ENCODE data around the gene GPR150.
"Not testable (repeated sequence)": the region's sequence is repeated elsewhere in the genome, so short reads cannot be mapped to it uniquely, and the experiment has no call there.

The GPR150 gene

GRCh38 chr5:95624368-95624767 is 4.5 kb downstream of the GPR150 start:
- no peak for DNase-seq (ENCODE audit: low read depth)

- DNase-seq (ENCODE audit: low read depth), result no peak
These were observed 6.8 kb downstream of the GPR150 start for GRCh38 chr5:95626701-95627100.

DNA sequence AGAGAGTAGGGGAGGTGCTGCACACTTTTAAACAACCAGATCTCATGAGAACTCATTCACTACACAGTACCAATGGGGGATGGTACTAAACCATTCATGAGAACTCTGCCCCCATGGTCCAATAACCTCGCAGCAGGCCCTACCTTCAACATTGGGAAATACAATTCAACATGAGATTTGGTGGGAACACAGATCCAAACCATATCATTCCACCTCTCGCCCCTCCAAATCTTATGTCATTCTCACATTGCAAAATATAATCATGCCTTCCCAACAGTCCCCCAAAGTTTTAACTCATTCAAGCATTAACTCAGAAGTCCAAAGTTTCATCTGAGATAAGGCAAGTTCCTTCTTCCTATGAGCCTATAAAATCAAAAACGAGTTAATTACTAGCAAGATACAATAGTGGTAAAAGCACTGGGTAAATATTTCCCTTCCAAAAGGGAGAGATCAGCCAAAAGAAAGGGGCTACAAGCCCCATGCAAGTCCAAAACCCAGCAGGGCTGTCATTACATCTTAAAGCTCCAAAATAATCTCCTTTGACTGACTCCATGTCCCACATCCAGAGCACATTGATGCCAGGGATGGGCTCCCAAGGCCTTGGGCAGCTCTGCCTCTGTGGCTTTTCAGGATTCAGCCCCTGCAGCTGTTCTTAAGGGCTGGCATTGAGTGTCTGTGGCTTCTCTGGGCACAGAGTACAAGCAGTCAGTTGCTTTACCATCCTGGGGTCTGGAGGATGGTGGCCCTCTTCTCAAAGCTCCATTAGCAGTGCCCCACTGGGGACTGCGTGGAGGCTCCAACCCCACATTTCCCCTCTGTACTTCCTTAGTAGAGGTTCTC is 8.3 kb downstream of the GPR150 start:
- no peak for DNase-seq (ENCODE audit: low read depth)

DNA sequence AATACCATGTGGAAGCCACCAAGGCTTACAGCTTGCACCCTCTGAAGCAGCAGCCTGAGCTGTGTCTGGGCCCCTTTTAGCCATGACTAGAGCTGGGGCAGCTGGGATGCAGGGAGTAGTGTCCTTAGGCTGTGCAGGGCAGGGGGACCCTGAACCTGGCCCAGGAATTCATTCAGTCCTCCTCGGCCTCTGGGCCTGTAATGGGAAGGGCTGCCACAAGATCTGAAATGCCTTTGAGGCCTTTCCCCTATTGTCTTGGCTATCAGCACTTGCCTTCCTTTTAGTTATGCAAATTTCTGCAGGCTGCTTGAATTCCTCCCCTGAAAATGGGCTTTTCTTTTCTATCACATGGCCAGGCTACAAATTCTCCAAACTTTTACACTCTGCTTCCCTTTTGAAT is 9.0 kb downstream of the GPR150 start:
- DNase-seq (ENCODE audit: low read depth), result no peak

DNA sequence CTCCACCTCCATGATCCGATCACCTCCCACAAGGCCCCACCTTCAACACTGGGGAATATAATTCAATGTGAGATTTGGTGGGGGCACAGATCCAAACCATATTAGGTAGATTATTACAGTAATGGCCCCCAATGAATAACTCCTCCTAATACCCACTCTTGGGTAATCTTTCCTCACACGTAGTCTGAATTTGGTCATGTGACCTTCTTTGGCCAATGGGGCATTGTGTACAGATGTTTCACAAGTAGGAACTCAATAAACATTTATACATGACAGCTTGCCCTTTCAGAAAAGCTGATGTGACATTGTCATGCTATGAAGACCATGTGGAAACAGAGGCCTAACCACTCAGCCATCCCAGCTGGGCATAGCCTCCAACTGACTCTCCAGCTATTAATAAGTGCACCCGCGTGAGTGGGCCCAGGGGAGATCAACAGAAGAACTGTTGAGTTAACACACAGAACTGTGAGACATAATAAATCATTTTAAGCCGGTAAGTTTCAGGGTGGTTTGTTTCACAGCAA is 10.6 kb downstream of the GPR150 start:
- no peak for DNase-seq (ENCODE audit: low read depth)

GRCh38 chr5:95631255-95631958 is 11.5 kb downstream of the GPR150 start:
- no peak for DNase-seq (ENCODE audit: low read depth)

DNA sequence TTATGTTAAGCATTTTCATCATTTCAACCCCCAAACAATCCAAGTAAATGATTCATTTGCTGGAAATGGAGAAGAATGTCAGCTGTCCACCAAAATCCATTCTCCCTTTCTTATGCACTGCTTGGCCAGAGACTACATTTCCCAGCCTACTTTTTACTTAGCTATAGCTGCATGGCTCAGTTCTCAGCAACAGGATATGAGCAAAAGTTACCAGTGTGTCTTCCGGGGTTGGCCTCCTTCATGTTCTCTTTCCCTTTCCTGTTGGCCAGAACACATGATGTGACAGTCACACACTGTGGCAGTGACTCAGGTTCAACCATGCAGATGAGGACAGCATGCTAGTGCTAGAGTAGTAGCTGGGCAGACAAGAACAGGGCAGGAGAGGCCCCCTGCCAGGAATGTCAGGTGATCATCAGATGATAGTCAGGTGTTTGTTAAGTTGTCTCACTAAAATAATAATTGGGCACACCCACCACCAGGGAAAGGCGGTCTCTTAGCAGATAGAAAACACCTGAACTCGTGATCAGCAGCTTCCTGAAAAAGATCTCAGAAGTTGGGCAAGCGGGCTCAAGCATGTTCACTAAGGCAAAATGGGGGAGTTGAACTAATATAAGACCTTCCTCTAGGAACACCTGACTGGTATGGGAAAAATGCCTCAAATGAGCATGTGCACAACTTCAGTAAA is 12.2 kb downstream of the GPR150 start:
- DNase-seq (ENCODE audit: low read depth), result peak; percentile 70

GRCh38 chr5:95632942-95633341 is 13.1 kb downstream of the GPR150 start:
- not testable (repeated sequence) for DNase-seq (ENCODE audit: low read depth)

DNA sequence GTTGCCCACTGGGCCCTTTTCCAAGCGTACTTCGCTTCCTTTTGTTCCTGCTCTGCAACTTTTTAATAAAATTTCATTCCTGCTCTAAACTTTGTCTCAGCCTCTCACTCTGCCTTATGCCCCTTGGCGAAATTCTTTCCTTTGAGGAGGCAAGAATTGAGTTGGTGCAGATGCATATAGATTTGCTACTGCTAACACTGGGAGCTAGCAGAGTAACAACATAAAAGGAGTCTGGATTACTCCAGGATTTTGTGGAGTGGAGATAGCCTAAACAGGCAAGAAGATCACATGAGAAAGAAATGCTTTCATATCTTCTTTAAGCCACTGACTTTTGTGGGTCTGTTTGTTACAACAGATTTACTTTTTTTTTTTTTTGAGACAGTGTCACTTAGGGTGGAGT is 13.8 kb downstream of the GPR150 start:
- DNase-seq (ENCODE audit: low read depth), result no peak

DNA sequence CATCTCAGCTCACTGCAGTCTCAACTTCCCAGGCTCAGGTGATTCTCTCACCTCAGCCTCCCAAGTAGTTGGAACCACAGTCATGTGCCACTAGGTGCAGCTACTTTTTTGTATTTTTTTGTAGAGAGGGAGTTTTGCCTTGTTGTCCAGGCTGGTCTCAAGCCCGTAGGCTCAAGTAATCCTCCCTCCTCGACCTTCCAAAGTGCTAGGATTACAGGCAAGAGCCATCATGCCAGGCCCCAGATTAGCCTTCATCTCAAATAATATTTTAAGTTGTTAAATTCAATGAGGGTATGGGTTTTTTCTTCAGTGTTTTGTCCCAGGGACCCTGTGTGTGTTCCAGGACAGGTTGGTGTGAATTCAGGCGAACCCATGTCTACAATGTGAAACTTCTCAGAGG is 14.2 kb downstream of the GPR150 start:
- DNase-seq (ENCODE audit: low read depth), result no peak

DNA sequence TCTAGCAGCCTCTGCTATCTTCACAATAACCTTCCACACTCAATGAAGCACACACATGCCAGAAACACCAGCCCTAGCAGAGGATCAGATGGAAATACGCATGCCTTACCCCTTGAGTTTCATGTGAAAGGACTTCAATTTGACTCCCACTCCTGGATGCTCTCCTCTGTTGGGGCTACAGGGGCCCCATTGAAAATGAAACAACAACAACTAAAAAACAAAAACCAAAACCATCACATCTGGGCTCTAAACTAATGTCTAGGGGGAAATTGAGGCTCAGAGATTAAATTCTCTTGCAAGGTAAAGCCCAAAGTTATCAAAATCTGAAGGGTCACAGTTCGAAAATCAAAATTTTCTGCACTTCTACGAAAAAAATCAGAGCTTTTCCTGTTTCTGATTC is 18.7 kb downstream of the GPR150 start:
- DNase-seq (ENCODE audit: low read depth), result no peak

DNA sequence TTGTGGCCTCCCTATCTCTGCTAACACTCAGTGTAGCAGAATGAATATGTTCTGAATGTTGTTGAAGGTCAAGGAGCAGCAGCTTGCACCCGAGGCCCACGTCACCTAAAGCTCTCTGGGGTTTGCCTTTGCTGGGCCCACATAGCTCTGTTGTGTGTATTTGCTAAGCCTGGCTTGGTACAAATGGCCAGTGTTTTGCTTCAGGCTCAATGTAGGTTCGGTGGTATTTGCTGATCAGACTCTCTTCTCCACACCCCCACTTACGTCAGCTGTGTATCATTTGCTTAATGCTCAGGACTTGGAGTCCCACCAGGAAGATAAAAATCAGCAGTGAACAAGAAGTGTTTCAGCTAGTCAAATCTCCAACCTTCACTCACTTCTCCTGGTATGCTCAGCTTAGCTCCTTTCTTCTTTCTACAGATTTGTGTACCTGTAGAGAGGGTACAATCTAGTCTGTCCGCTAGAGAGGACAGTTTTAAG is 21.9 kb downstream of the GPR150 start:
- no peak for DNase-seq (ENCODE audit: low read depth)

DNA sequence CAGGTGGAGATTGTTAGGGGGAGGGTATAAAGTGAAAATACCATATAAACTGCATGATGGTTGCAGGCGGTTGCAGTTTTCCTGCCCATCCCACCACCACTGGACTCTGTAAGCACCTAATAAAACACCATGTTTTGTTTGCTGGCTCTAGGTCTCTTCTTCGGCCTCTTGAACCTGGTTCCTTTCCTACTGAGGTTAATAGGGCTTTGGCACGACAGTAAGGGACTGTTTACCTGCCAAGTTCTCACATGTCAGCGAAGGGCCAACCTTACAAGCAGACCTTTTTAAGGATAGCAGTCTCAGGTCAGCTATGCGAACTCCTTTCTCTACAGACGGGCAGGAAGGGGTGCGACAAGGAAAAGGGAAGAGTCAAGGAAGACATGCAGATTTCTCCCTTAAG is 23.3 kb downstream of the GPR150 start:
- no peak for DNase-seq (ENCODE audit: low read depth)

DNA sequence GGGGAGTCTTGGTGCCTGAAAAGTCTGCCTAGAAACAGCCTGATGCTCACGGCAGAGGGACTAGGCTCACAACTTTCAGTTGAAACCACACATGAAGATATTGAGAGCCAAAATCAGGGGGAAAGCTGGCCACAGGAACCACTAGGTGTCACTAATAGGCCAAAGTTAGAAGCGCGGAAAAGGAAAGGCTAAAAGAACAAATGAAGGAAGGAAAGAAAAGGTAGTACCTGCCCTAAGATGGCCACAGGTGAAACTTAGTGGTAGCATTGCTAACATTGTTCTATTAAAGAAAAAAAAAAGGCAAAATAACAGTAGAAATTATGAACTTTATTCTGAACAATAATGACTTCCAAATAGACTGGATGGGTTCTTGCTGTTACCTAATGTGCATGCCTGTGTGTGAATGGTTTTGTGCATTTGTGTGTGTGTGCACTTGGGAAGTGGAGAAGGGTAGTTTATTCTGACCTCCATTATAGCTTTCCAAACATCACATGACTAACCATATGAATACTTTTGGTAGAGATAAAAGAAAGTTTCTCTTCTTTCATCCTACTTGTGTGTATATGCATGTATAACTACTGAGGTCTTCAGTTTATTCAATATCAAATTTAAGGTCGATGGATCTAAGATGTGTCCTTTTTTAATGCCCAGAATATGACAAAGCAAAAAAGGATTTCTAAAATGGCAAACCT is 24.6 kb downstream of the GPR150 start:
- DNase-seq (ENCODE audit: low read depth), result no peak

- DNase-seq (ENCODE audit: low read depth), result not testable (repeated sequence)
These were observed 26.3 kb downstream of the GPR150 start for GRCh38 chr5:95646226-95646568.

- DNase-seq (ENCODE audit: low read depth), result peak; percentile 87
These were observed 26.9 kb downstream of the GPR150 start, which contains the start of gene RFESD for GRCh38 chr5:95646569-95647431. RFESD (plus strand) TSS chr5:95646777; CDS start chr5:95652272, 5,495 bp downstream.

DNA sequence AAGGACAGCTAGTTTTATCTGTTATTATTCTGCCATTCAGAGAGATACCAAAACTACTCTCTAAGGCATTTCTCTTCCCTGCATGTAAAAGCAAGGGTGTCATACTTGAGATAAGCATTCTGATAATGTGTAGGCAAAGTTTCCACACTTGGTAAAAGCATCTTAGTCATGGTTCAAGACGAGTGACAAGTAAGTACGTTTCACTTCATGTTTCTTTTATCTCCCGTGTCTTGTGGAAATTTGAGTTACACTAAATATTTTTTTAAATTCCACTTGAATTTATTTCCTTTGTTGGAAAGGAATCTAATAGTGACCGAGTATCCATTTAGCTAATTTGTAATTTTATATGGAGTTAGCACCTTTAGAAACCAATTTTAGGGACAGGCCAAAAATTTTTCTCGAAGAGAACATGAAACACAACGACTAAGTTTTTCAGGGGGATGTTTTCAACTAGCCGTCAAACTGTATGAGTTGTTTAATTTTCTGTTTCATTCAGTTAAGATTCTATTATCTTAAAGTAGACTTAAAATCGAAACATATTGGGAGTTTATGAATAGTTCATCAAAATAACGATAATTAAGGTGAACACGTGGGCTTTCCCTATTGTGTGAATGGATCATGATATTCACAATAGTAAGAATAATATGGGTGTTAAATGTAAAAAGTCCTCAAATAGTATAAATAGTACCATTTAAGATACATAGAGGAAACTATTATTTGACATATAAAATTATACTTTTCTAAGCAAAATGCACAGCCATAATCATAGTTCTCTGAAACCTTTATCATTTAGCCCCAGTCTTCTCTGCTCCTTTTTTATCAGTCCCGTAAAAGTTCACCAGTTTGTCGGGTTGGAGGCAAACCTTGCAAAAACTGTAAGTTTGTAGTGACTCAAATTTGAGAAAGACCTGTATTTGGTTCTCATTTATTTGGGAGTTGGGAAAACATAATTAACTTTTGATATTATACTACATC is 28.3 kb downstream of the GPR150 start:
- DNase-seq (ENCODE audit: low read depth), result no peak

DNA sequence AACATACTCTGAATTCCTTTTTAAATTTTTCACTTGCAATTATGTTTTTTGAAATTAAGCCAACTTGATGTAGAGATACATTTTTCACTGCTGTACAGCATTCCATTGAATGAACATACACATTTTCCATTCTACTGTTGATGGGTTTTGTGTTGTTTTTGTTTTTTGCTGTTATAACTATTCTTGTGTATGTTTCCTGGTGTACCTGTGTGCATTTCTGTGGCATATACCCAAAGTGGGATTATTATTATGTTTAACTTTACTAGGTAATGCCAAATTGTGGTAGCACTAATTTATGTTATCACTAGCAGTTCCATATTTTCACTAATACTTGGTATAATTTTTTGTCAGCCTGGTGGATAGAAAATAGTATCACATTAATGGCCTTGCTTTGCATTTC is 29.4 kb downstream of the GPR150 start:
- DNase-seq (ENCODE audit: low read depth), result no peak

DNA sequence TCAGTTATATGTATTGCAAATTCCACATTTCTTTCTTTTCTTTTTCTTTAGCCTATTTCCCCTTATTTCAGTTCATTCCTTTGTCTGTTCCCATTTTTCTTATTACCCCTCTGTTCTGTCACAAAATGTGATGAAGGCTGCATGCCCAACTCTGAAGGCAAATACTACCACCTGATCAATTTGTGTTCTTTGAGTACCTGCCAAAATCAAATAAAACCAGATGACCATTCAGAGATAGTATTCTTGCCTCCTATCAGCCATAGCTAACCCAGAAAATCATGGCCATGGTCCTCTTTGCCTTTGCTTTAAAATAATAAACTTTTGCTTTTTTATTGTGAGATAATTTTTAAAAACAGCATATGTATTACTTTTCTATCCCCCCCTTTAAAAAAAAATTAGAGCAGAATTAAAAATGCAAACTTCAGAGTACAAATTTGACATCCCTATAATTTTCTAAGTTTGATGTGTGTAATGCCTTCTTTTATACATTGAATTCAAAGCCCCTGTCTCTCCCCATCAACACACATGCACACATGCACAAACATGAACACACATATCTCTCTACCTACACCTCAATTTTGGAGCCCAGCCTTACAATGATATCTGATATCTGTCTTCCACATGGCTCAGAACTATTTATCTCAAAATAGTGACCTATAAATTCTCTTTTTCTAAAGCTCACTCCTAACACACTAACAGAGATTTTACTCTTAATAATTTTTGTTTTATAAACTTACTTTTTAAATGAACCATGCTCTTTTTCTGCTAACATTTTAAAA is 30.1 kb downstream of the GPR150 start:
- no peak for DNase-seq (ENCODE audit: low read depth)
